22Rv1 (cell line): Measurements from ENCODE around the gene TUBD1.

Experiments used
- H3K27ac ChIP-seq: fragments of 450-650 bp; 2 replicates; pipeline ENCODE4 v1.5.1; 2017
- CTCF ChIP-seq: fragments of 450-650 bp; IDR thresholded peaks from 2 replicates; pipeline ENCODE4 v1.5.1; 2017; ENCODE audit warnings: mild to moderate bottlenecking
- ZFX ChIP-seq: fragments of 450-650 bp; IDR thresholded peaks from 2 replicates; pipeline ENCODE4 v1.6.1; 2017; ENCODE audit warnings: antibody characterized with exemption, borderline replicate concordance

TUBD1 gene

DNA sequence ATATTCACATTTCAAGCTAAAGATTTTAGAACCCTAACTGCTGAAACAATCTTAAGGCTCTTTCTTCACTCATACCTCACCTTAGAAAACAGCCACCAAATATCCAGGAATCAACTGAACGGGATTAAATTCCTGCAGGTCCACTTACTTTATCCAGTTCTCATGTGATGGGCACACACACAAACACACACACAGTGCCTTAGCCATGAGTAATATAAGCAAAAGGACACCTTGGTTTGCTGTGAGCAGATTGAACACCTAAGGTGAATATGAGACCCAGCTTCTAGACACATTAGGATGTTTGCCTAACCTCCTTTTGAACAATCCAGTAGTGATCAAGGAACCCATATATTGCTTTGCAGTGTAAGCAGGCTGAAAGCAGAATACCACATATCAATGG is 81.5 kb downstream of the TUBD1 start:
- H3K27ac ChIP-seq: no peak overlapping the region

DNA sequence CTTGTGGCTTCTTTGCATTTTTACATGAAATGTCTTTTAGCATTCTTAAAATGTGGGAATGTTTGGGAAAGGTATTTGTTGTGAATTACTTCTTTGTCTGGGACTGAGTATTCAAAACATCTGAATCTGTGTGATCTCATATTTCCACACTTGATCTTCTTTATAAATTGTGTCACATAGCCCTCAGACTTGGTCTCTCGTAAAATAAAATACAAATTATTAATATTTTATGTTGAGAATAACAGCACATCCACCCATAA is 81.9 kb downstream of the TUBD1 start:
- TF ChIP-seq CTCF: no peak
- TF ChIP-seq ZFX: no peak
- H3K27ac ChIP-seq: no peak overlapping the region

More for the DNA sequence above, 81.5 kb downstream of the TUBD1 start:
- TF ChIP-seq ZFX: no peak
- TF ChIP-seq CTCF: no peak
